ENCODE measurements around the gene COBLL1.

DNA sequence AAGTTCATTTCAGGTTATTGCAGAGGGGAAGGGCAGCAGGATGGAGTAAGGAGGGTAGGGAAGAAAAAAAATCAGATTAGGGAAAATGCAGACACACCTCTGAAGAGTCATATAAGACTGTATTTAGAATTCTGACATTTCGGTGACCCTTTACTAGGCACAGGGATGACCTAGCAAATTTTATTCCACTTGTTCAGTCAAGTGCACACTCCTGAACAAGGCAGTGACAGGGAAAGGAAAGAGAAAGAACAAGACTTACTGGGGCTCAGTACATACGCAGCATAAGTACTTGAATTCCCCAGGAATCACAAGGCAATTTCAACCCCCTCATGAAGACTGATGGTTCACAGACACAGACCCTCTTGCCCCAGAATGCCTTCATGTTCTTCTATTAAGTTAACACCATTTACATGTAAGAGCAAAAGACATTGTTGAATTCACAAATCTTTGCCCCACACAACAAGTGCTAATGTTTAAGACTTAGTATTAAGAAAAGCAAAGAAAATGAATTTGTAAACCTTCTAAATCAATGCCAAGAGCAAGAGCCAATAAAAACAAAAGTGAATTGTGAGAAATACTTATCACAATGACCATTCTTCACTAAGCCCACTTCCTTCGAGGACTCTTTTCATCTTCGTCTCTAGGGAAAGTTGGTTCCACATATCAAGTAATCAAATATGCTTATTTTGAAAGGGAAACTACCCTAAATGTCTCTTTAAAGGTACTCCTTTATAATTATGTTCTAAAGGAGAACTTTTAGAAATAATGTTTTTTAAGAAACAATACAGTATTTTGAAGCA is 47.0 kb downstream of the COBLL1 start:
- no peak for TF ChIP-seq SIN3A (IDR thresholded peaks at IDR 0.05; ENCODE audit: borderline replicate concordance, insufficient read depth, low read length)
- TF ChIP-seq, protein P1, sequence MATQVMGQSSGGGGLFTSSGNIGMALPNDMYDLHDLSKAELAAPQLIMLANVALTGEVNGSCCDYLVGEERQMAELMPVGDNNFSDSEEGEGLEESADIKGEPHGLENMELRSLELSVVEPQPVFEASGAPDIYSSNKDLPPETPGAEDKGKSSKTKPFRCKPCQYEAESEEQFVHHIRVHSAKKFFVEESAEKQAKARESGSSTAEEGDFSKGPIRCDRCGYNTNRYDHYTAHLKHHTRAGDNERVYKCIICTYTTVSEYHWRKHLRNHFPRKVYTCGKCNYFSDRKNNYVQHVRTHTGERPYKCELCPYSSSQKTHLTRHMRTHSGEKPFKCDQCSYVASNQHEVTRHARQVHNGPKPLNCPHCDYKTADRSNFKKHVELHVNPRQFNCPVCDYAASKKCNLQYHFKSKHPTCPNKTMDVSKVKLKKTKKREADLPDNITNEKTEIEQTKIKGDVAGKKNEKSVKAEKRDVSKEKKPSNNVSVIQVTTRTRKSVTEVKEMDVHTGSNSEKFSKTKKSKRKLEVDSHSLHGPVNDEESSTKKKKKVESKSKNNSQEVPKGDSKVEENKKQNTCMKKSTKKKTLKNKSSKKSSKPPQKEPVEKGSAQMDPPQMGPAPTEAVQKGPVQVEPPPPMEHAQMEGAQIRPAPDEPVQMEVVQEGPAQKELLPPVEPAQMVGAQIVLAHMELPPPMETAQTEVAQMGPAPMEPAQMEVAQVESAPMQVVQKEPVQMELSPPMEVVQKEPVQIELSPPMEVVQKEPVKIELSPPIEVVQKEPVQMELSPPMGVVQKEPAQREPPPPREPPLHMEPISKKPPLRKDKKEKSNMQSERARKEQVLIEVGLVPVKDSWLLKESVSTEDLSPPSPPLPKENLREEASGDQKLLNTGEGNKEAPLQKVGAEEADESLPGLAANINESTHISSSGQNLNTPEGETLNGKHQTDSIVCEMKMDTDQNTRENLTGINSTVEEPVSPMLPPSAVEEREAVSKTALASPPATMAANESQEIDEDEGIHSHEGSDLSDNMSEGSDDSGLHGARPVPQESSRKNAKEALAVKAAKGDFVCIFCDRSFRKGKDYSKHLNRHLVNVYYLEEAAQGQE (IDR thresholded peaks at IDR 0.05; ENCODE audit: insufficient read depth in 1 of 2, low read depth in 2 of 2, low read length in 2 of 2) = no peak
- no peak for TF ChIP-seq POLR2AphosphoS5 (IDR thresholded peaks at IDR 0.05; ENCODE audit: low read depth, low read length)
